Measurements from ENCODE around the gene TES.

The TES gene

GRCh38 chr7:116252249-116252648, 41.9 kb downstream of the TES start:
- DNase-seq = no peak

- DNase-seq = no peak
Measured at GRCh38 chr7:116257156-116257555, 46.8 kb downstream of the TES start.

GRCh38 chr7:116258734-116259133, 48.4 kb downstream of the TES start:
- no peak for DNase-seq

- no peak for DNase-seq
Measured at GRCh38 chr7:116259156-116259870, 49.0 kb downstream of the TES start.

GRCh38 chr7:116259871-116260440, 49.6 kb downstream of the TES start:
- no peak for DNase-seq

GRCh38 chr7:116261904-116262303, 51.6 kb downstream of the TES start:
- no peak for DNase-seq

- DNase-seq = no peak
Measured at GRCh38 chr7:116265881-116266280, 55.5 kb downstream of the TES start.

- no peak for DNase-seq
Measured at GRCh38 chr7:116269466-116269865, 59.1 kb downstream of the TES start.

- DNase-seq = no peak
Measured at GRCh38 chr7:116271161-116271913, 61.0 kb downstream of the TES start.

- no peak for DNase-seq
Measured at GRCh38 chr7:116271963-116272886, 61.9 kb downstream of the TES start.

GRCh38 chr7:116273283-116273917, 63.1 kb downstream of the TES start:
- DNase-seq = no peak

- no peak for DNase-seq
Measured at GRCh38 chr7:116273918-116274301, 63.6 kb downstream of the TES start.

- DNase-seq = no peak
Measured at GRCh38 chr7:116277070-116277469, 66.7 kb downstream of the TES start.

- DNase-seq = no peak
Measured at GRCh38 chr7:116279217-116279616, 68.9 kb downstream of the TES start.

- DNase-seq = no peak
Measured at GRCh38 chr7:116280803-116281202, 70.5 kb downstream of the TES start.

GRCh38 chr7:116283595-116284204, 73.4 kb downstream of the TES start:
- no peak for DNase-seq

- no peak for DNase-seq
Measured at GRCh38 chr7:116284390-116284789, 74.1 kb downstream of the TES start.

GRCh38 chr7:116285252-116285651, 74.9 kb downstream of the TES start:
- no peak for DNase-seq

GRCh38 chr7:116290740-116291139, 80.4 kb downstream of the TES start:
- DNase-seq = no peak

- no peak for DNase-seq
Measured at GRCh38 chr7:116291937-116292336, 81.6 kb downstream of the TES start.

GRCh38 chr7:116292381-116292780, 82.0 kb downstream of the TES start:
- no peak for DNase-seq

GRCh38 chr7:116293139-116293538, 82.8 kb downstream of the TES start:
- DNase-seq = no peak
